ENCODE measurements around the gene LAMB4. TPM values are rescaled to one million over a fixed set of nuclear protein-coding genes. Genes with fewer than 3 reads are reported as not detected.

Gene LAMB4
- total and polyA plus RNA-seq, 2 of the 4 experiments (the other 2 are of a cell fraction), result 0.12 to 0.18 TPM

DNA sequence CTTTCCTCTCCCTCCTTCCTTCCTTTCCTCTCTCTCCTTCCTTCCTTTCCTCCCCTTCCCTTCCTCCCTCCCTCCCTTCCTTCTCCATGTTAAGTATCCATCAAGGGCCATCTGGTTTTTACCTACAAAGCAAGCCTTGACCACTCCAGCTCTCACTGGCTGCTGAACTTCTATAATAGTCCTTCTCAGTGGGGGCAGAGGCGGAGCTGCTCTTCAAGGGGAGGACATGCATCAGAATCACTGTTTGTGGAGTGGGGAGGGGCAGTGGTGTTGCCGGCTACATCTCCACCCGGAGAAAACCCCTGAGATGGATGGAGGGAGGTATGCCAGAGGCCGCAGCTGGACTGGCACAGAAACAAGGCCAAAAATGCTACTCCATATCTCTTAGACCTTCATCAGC, 153.1 kb downstream of the LAMB4 start:
- Histone ChIP-seq H3K4me1 (ENCODE audit: control insufficient read depth, insufficient read depth, low read length) (peaks cover 3% of the 10 kb centered on the region), H3K9ac (ENCODE audit: low read depth, low read length) (no peak overlapping the region), H3K27ac (ENCODE audit: insufficient read depth, low read length) (no peak overlapping the region), H3K9me3 (ENCODE audit: control insufficient read depth, insufficient read depth, low read length) (no peaks in the 10 kb centered on the region), H3K36me3 (ENCODE audit: control insufficient read depth, insufficient read depth, low read length) (peaks cover 69% of the 10 kb centered on the region), H3K56ac (ENCODE audit: extremely low read depth, insufficient read depth, low read length) (no peak overlapping the region), H3K4me2 (ENCODE audit: low read depth, low read length) (no peak overlapping the region), H4K20me1 (ENCODE audit: insufficient read depth, low read length) (peaks cover 9% of the 10 kb centered on the region; the same call in 1 of the 2 replicates), H3K9me1 (ENCODE audit: insufficient read depth, low read length) (peaks cover 8% of the 10 kb centered on the region; the same call in 1 of the 2 replicates), H2AK9ac (replicated peaks; ENCODE audit: low read depth, low read length, poor library complexity) (no peak overlapping the region), H4K91ac (ENCODE audit: insufficient read depth, low read depth, low read length) (no peak overlapping the region), H3K27me3 (ENCODE audit: control insufficient read depth, insufficient read depth, low read length) (no peaks in the 10 kb centered on the region), H2AK5ac (ENCODE audit: low read depth, low read length) (no peak overlapping the region), H3K23ac (ENCODE audit: low read depth, low read length) (no peak overlapping the region), H2BK5ac (ENCODE audit: low read depth, low read length, poor library complexity, severe bottlenecking) (no peak overlapping the region), H2BK20ac (ENCODE audit: low read depth, low read length) (no peak overlapping the region), H2AFZ (replicated peaks; ENCODE audit: low read length, poor library complexity) (no peak overlapping the region), H2BK15ac (ENCODE audit: low read depth, low read length) (no peak overlapping the region), H3K4ac (ENCODE audit: low read depth, low read length) (no peak overlapping the region), H3K4me3 (ENCODE audit: insufficient read depth, low read depth, low read length) (no peak overlapping the region), H4K8ac (ENCODE audit: low read depth in 2 of 2, low read length in 2 of 2) (no peak overlapping the region), H2BK120ac (ENCODE audit: low read depth, low read length) (no peak overlapping the region), H3K18ac (ENCODE audit: low read depth, low read length) (no peak overlapping the region), H4K5ac (ENCODE audit: low read depth, low read length) (no peak overlapping the region), H3K79me1 (ENCODE audit: low read depth in 1 of 2, low read length in 2 of 2) (peaks cover 0 to 30% of the 10 kb centered on the region in 2 experiments), H3K14ac (replicated peaks; ENCODE audit: low read depth, low read length) (no peak overlapping the region)
- no CpG with 5 or more reads among the region's 4 CpGs for WGBS, 2 experiments (ENCODE audit: extremely low coverage in 2 of 2, insufficient read length in 1 of 2)
- CTCF ChIA-PET, result no interaction called here
- in situ Hi-C loops (cut with MboI; ENCODE audit: low sequenced_read_pairs), result no loop called here
- intact Hi-C loops (cut with micrococcal nuclease), result no loop called here
- POLR2A ChIA-PET (ENCODE audit: unreplicated experiment), result no interaction called here
- dilution Hi-C loops (cut with HindIII; ENCODE audit: low sequenced_read_pairs, unreplicated experiment), result no loop called here
- no TSS peak for BruUV-seq (replicated peaks)
- TF ChIP-seq RCOR1 (IDR thresholded peaks at IDR 0.05; ENCODE audit: insufficient replicate concordance, low read length) (no peak), BHLHE40 (IDR thresholded peaks at IDR 0.05; ENCODE audit: low read depth, low read length) (no peak), SMC3 (IDR thresholded peaks at IDR 0.05; ENCODE audit: low read depth, low read length) (no peak), POLR2A (IDR thresholded peaks at IDR 0.05; ENCODE audit: low read depth, low read length) (no peak), NFE2L2 (IDR thresholded peaks at IDR 0.05; ENCODE audit: low read depth, low read length) (no peak), MAZ (IDR thresholded peaks at IDR 0.05; ENCODE audit: borderline replicate concordance, low read depth, low read length) (no peak), MAFK (IDR thresholded peaks at IDR 0.05; ENCODE audit: low read depth, low read length) (no peak), CEBPB (IDR thresholded peaks at IDR 0.05; ENCODE audit: low read depth, low read length) (no peak), MXI1 (IDR thresholded peaks at IDR 0.05; ENCODE audit: borderline replicate concordance, low read depth, low read length) (no peak), RFX5 (IDR thresholded peaks at IDR 0.05; ENCODE audit: low read depth, low read length) (no peak), CHD1 (IDR thresholded peaks at IDR 0.05; ENCODE audit: low read depth, low read length) (no peak), RAD21 (IDR thresholded peaks at IDR 0.05; ENCODE audit: low read length) (no peak), FOS (IDR thresholded peaks at IDR 0.05; ENCODE audit: low read depth, low read length) (no peak)
- TF ChIP-seq, protein P1, sequence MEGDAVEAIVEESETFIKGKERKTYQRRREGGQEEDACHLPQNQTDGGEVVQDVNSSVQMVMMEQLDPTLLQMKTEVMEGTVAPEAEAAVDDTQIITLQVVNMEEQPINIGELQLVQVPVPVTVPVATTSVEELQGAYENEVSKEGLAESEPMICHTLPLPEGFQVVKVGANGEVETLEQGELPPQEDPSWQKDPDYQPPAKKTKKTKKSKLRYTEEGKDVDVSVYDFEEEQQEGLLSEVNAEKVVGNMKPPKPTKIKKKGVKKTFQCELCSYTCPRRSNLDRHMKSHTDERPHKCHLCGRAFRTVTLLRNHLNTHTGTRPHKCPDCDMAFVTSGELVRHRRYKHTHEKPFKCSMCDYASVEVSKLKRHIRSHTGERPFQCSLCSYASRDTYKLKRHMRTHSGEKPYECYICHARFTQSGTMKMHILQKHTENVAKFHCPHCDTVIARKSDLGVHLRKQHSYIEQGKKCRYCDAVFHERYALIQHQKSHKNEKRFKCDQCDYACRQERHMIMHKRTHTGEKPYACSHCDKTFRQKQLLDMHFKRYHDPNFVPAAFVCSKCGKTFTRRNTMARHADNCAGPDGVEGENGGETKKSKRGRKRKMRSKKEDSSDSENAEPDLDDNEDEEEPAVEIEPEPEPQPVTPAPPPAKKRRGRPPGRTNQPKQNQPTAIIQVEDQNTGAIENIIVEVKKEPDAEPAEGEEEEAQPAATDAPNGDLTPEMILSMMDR (conservative IDR thresholded peaks at IDR 0.05; ENCODE audit: low read depth, low read length), result no peak
- TF ChIP-seq, protein P2, sequence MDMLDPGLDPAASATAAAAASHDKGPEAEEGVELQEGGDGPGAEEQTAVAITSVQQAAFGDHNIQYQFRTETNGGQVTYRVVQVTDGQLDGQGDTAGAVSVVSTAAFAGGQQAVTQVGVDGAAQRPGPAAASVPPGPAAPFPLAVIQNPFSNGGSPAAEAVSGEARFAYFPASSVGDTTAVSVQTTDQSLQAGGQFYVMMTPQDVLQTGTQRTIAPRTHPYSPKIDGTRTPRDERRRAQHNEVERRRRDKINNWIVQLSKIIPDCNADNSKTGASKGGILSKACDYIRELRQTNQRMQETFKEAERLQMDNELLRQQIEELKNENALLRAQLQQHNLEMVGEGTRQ (IDR thresholded peaks at IDR 0.05; ENCODE audit: low read depth, low read length), result no peak
- TF ChIP-seq, protein P3, sequence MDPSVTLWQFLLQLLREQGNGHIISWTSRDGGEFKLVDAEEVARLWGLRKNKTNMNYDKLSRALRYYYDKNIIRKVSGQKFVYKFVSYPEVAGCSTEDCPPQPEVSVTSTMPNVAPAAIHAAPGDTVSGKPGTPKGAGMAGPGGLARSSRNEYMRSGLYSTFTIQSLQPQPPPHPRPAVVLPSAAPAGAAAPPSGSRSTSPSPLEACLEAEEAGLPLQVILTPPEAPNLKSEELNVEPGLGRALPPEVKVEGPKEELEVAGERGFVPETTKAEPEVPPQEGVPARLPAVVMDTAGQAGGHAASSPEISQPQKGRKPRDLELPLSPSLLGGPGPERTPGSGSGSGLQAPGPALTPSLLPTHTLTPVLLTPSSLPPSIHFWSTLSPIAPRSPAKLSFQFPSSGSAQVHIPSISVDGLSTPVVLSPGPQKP (IDR thresholded peaks at IDR 0.05; ENCODE audit: borderline replicate concordance, low read depth, low read length), result no peak
- DNase-seq (no peak), ATAC-seq (ENCODE audit: low read depth) (no peak)
